GM18508 (cell line): Measurements from ENCODE around the gene COLGALT1.
"Not testable (repeated sequence)": the region's sequence is repeated elsewhere in the genome, so short reads cannot be mapped to it uniquely, and the experiment has no call there.

Experiments used
- ATAC-seq: cut with Tn5 transposase; IDR thresholded peaks from one replicate; pipeline ENCODE4 v1.9.1; 2021; ENCODE audit warnings: moderate number of reproducible peaks; ENCODE audit not compliant: insufficient read depth, unreplicated experiment

The COLGALT1 gene

DNA sequence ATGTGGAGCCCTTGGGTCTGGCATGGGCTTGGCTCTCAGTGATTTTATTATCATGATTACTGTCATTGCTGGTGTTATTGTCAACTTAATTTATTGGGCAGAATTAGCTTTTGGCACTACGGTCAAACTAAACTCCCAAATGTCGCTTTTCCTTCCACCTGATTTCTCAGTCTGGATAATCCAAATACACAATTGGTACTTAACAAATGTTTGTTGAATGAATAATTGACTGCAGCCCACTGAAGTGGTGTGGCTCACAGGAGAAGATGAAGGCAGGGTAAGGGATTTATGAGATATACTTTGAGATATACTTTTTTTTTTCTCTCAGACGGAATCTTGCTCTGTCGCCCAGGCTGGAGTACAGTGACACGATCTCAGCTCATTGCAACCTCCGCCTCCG is 1.5 kb downstream of the COLGALT1 start:
- no peak for ATAC-seq

DNA sequence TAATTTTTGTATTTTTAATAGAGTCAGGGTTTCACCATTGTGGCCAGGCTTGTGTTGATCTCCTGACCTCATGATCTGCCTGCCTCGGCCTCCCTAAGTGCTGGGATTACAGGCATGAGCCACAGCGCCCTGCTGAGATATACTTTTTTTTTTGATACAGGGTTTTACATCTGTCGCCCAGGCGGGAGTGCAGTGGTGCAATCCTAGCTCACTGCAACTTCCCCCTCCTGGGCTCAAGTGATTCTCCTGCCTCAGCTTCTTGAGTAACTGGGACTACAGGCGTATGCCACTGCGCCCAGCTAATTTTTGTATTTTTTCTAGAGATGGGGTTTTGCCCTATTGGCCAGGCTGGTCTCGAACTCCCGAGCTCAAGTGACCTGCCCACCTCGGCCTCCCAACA is 2.0 kb downstream of the COLGALT1 start:
- ATAC-seq: no peak

DNA sequence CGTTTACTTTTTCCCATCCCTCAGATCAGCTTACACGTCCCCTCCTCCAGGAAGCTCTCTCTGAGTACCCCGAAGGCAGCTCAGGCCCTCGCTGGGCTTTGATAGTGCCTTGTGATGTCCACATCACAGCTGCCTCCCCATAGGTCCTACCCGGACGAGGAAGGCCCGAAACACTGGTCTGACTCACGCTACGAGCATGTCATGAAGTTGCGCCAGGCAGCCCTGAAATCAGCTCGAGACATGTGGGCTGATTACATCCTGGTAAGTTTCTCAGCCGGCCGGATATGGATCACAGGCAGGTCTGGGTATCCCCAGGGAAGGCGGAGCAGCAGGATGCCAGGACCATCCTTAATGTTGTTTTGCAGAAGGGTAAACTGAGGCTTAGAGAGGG is 4.8 kb downstream of the COLGALT1 start:
- no peak for ATAC-seq

DNA sequence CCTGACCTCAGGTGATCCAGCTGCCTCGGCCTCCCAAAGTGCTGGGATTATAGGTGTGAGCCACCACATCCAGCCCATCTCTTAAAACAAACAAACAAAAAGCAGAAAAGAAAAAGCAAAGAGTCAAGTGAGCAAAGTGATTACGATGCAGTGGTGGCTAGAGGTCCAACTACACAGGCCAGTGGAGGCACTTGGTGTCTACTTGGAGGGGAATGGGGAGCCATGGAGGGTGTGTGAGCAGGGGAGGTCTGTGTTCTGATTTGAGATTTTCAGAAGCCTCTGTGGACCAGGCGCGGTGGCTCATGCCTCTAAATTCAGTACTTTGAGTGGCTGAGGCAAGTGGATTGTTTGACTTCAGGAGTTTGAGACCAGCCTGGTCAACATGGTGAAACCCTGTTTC is 6.6 kb downstream of the COLGALT1 start:
- ATAC-seq: no peak

DNA sequence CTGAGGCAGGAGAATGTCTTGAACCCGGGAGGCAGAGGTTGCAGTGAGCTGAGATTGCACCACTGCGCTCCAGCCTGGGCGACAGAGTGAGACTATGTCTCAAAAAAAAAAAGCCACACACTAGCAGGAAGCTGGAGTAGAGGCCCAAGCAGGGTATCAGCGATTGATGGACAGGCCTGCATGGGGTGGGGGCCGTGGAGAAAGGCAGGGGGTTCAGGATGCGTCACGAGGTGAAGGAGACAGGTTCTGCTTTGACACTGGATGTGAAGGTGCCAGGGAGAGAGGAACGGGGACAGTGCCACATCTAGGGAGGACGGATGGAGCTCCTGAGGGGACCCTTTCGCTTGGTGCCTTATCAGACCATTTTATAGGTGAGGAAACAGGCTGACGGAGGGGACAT is 7.1 kb downstream of the COLGALT1 start:
- no peak for ATAC-seq

DNA sequence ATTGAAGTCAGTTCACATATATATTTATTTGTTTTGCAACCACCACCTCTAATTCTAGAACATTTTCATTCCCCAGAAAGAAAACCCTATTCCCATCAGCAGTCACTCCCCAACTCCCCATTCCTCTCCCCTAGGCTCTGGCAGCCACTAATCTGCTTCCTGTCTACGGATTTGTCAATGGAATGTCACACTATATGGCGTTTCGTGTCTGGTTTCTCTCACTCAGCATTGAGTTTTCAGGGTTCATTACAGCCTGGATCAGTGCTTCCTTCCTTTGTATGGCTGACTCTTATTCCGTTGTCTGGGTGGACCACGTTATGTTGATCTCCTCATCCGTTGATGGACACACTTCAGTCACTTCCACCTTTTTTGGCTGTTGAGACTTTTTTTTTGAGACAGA is 9.3 kb downstream of the COLGALT1 start:
- no peak for ATAC-seq

DNA sequence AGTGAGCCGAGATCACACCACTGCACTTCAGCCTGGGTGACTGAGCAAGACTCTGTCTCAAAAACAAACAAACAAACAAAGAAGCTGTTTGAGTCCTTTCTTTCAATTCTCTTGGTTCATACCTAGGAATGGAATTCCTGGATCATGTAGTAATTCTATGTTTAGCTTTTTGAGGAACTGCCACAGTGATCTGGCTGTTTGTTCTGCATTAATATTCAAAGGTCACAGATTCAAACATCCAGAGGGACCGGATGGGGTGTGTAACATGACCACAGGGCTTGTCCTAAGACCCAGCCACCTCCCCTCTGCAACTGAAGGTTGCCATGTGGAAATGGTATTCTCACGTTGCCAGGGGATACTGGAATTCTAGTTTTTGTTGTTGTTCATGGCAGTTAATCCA is 10.2 kb downstream of the COLGALT1 start:
- no peak for ATAC-seq

DNA sequence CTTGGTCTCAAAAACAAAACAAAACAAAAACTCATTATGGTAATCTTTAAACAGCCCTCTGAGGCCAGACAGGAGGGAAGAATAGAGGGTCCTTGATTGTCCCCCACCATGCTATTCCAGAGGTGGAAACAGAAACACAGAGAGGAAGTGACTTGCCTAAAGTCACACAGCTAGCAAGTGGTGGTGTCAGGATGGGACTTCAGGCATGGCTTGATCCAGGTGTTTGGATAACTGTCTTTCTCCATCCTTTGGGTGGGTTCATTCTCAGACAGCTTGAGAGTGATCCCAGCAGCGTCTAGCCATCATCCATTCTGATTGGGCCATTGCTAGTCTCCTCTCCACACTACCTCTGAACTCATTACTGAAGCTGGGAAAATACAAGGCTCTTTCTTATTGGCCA is 12.5 kb downstream of the COLGALT1 start:
- ATAC-seq: no peak

DNA sequence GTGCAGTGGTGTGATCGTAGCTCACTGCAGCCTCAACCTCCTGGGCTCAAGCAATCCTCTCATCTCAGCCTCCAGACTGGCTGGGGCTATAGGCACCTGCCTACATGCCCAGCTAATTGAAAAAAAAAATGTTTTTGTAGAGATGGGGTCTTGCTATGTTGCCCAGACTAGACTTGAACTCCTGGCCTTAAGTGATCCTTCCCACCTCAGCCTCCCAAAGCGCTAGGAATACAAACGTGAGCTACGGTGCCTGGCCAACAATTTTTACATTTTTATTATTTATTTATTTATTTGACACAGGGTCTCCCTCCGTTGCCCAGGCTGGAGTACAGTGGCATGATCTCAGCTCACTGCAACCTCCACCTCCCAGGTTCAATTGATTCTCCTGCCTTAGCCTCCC is 14.8 kb downstream of the COLGALT1 start:
- ATAC-seq: not testable (repeated sequence)

DNA sequence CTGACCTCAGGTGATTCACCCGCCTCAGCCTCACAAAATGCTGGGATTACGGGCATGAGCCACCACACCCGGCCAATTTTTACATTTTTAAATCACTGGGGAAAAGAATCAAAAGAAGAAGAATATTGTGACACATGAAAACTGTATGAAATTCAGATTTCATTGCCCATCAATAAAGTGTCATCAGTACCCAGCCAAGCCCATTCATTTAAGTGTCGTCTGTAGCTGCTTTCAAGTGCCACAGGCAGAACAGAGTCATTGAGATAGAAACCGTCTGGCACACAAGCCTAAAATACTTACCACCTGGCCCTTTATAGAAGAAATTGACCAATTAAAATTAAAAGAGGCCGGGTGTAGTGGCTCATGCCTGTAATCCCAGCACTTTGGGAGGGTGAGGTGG is 15.3 kb downstream of the COLGALT1 start:
- no peak for ATAC-seq

DNA sequence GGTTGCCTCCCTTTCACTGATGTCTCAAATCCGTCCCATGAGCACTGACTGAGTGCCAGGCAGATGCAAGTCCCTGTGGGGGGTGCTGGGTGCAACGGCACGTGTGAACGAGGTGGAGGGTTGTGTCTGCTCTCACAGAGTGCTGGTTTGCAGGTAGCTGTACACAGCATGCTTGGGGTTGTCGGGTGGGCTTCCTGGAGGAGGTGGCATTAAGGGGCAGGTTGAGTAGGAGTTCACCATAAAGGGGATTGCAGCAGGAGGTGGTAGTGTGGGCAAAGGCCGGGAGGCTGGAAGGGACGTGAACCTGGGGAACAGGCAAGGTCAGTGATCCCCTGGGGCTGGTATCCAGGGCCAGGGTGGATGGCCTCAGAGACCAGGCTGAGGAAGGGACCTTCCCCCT is 17.2 kb downstream of the COLGALT1 start:
- no peak for ATAC-seq

DNA sequence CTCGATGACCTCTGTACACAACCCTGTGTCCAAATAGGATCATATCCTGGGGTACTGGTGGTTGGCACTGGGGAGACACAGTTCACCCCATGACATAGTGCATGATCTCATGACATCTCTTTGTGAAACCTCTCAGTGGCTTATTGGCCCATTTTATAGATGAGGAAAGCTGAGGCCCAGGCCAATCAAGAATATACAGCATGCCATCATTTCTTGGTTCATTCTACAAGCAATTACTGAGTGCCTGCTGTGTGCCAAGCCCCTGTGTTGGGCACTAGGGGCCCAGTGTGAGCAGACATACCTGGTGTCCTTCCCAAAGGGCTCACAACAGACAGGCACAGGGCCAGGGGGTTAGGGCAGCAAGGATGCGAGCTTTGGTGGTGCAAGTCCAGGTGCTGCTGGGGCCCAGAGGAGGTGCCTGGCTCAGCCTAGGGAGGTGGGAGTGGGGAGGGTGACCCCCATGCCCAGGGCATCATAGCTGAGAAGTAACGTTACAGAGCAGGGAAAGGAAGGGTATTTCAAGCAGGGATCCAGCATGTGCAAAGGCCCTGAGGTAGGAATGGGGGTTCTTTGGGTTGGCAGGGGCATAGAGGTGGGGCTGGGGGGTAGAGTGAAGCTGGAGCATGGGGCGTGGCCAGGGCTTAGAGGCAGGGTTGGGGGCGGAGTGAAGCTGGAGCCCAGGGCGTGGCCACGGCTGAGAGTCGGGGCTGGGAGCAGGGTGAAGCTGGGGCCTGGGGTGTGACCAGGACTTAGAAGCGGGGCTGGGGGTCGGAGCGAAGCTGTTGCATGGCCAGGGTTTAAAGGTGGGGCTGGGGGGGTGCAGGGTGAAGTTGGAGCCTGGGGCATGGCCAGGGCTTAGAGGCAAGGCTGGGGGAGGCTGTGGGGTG is 20.7 kb downstream of the COLGALT1 start:
- ATAC-seq: no peak

DNA sequence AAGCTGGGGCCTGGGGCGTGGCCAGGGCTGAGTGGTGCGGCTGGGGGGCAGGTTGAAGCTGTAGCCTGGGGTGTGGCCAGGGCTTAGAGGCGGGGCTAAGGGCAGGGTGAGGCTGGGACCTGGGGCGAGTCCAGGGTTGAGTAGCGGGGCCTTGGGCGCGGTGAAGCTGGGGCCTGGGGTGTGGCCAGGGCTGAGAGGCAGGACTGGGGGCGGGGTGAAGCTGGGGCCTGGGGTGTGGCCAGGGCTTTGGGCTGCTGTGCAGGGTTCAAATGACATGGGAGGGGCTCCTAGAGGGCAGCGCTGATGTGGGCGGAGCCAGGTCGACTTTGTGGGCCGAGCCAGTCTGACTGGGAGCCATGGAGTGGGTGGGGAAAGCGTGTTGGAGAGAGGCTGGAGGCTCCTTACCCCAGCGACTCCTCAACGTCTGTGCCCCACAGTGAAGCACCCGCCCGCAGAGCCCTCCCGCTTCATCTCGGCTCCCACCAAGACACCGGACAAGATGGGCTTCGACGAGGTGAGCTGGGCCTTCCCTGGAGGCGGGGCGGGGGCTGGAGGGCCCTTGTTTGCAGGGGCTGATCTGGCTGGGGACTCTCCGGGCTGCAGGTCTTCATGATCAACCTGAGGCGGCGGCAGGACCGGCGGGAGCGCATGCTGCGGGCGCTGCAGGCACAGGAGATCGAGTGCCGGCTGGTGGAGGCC is 21.5 kb downstream of the COLGALT1 start:
- ATAC-seq: no peak

DNA sequence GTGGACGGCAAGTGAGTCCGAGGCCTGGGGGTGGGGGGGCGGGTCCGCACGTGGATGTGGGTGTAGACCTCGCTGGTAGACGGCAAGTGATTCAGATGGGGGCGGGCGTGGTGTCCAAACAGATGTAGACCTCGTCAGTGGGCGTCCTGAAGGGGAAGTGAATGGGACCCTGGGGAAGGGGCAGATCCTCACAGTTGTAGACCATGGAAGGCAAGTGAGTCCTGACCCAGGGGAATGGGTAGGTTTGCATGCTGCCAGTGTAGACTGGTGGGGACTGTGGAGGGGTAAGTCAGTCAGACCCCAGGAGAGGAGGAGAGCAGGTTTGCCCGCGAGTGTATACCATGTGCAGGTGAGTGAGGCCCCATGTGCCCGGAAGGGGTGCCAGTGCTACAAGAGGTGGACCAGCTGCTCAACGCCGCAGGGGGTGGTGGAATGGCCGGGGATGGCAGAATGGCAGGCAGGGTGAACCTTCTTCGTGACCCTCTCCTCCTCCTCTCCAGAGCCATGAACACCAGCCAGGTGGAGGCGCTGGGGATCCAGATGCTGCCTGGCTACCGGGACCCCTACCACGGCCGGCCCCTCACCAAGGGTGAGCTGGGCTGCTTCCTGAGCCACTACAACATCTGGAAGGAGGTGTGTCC is 22.1 kb downstream of the COLGALT1 start:
- ATAC-seq: no peak

DNA sequence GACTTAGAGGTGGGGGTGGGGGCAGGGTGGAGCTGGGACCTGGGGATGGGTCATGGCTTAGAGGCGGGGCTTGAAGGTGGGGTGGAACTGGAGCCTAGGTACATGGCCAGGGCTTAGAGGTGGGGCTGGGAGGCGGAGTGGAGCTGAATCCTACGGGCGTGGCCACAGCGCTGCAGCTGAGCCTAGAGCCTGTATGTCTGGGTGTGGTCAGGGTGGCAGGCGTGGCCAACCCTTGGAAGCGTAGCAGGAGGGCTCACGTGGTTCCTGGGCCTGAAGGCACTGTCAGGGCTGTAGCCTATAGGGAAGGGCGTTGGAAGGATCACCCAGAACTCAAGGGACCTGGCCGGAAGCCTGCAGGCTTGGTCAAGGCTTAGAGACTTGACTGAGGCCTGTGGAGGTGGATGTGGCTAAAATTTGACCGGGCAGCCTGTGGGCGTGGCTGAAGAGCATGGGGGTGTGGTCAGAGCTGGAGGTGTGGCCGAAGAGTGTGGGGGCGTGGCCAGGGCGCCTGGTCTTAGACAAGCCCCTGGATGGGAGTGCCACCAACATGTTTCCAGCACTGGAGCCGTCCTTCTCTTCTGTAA is 24.3 kb downstream of the COLGALT1 start:
- ATAC-seq: no peak

DNA sequence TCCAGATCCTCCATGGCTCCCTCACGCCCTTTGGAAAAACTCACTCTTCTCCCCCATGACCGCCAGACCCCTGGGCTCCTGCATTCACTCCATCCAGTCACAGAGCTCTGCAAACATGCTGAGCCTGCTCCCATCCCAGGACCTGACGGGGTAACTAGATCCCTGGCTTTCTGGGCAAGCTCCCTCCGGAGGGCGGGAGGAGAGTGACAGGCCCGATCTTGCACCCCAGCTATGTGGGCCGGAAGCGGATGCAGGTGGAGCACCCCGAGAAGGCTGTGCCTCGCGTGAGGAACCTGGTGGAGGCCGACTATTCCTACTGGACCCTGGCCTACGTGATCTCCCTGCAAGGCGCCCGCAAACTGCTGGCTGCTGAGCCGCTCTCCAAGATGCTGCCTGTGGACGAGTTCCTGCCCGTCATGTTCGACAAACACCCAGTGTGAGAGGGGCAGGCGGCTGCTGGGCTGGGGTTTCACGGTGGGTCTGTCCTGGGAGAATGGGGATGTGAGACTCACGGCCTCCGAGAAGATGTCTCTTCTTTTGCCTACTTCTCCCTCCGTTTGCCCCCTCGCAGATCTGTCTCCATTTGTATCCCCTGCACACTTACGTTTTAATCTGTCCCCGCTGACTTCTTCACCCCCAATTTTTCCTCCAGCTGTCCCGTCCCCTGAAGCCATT is 25.2 kb downstream of the COLGALT1 start:
- ATAC-seq: no peak

DNA sequence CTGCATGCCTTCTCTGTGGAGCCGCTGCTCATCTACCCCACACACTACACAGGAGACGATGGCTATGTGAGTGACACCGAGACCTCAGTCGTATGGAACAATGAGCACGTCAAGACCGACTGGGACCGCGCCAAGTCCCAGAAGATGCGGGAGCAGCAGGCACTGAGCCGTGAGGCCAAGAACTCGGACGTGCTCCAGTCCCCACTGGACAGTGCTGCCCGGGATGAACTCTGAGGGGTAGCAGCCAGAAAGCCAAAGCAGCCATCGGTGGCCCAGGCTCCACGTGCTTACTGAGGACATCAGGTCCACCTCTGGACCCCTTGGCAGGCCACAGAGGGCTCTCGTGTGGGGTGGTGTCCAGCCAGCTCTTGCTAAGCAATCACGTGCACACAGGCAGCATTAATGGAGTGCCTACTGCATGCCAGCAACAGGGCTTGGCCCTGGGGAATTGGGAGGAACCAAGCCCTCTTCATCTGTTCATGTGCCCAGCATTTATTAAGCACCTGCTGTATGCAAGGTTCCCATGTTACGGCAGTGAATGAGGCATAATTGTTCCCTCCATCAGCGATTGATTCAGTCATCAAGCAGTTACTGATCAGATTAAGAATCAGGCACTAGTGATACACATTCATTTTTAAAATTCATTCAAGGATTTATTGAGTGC is 25.9 kb downstream of the COLGALT1 start:
- ATAC-seq: no peak

DNA sequence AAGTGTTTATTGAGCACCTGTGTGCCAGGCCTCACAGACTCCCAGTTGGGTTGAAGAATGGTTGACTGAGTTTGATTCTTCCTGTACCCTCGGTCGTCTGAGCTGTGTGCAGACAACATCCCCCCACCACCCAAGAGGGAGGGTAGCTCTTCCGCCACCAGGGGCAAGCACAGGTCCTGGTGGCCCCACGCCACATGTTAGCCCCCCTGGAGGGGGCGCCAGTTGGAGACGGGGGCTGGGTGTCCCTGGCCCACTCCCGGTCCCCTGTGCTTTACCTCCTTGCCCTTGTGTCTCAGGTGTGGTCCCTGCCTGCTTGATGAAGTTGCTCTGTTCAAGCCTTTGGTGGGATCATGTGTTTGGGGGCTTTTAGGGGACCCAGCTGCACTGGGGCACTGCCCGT is 27.2 kb downstream of the COLGALT1 start:
- ATAC-seq: no peak

DNA sequence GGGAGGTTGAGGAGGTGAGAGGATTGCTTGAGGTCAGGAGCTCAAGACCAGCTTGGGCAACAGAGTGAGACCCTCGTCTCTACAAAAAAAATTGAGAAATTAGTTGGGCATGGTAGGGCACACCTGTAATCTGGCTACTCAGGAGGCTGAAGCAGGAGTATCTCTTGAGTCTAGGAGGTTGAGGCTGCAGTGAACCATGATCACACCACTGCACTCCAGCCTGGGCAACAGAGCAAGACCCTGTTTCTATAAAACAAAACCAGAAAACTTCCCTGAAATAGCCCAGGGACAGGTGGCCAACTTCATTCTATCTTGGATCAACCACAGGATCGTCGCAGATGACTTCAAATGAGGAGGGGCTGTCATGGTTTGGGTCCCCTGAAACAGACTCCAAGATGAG is 28.7 kb downstream of the COLGALT1 start:
- no peak for ATAC-seq

DNA sequence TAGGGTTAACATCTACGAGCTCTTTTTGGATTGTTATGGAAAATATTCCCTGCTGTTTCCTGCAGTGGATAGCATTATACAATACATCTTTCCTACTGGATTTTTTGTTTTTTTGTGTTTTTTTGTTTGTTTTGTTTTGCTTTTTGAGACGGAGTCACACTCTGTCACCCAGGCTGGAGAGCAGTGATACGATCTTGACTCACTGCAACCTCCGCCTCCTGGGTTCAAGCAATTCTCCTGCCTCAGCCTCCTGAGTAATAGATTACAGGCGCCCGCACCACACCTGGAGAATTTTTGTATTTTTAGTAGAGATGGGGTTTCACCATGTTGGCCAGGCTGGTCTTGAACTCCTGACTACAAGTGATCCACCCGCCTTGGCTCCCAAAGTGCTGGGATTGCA is 29.9 kb downstream of the COLGALT1 start:
- not testable (repeated sequence) for ATAC-seq
